Stimulated activated CD4-positive, alpha-beta T cell treated with anti-CD3 and anti-CD28 coated beads, Interleukin-2, amount 100 ng/mL, for 4 hours (primary cell): ENCODE results near the gene B3GLCT.

ENCODE experiments used
- DNase-seq: peaks from one replicate; pipeline ENCODE4 v3.0.0-alpha.2; 2020; ENCODE audit warnings: low read depth

B3GLCT gene

GRCh38 chr13:31223640-31224039 is 23.9 kb downstream of the B3GLCT start:
- DNase-seq = no peak

- DNase-seq = no peak
These were observed 24.4 kb downstream of the B3GLCT start for GRCh38 chr13:31224174-31224669.

GRCh38 chr13:31224963-31225559 is 25.3 kb downstream of the B3GLCT start:
- DNase-seq = no peak

- no peak for DNase-seq
These were observed 26.4 kb downstream of the B3GLCT start for GRCh38 chr13:31225998-31226675.

- no peak for DNase-seq
These were observed 27.3 kb downstream of the B3GLCT start for GRCh38 chr13:31227063-31227462.

GRCh38 chr13:31227870-31228269 is 28.1 kb downstream of the B3GLCT start:
- DNase-seq = no peak

- DNase-seq = no peak
These were observed 35.0 kb downstream of the B3GLCT start for GRCh38 chr13:31234729-31235128.

- DNase-seq = no peak
These were observed 36.5 kb downstream of the B3GLCT start for GRCh38 chr13:31236211-31236786.

- no peak for DNase-seq
These were observed 41.1 kb downstream of the B3GLCT start for GRCh38 chr13:31240921-31241320.

GRCh38 chr13:31242367-31242766 is 42.6 kb downstream of the B3GLCT start:
- DNase-seq = no peak

GRCh38 chr13:31242916-31243315 is 43.1 kb downstream of the B3GLCT start:
- no peak for DNase-seq

GRCh38 chr13:31245598-31246373 is 46.0 kb downstream of the B3GLCT start:
- DNase-seq = no peak

- no peak for DNase-seq
These were observed 47.1 kb downstream of the B3GLCT start for GRCh38 chr13:31246918-31247317.

- DNase-seq = no peak
These were observed 48.6 kb downstream of the B3GLCT start for GRCh38 chr13:31248361-31248760.

- DNase-seq = no peak
These were observed 49.3 kb downstream of the B3GLCT start for GRCh38 chr13:31248965-31249539.

GRCh38 chr13:31250435-31250834 is 50.7 kb downstream of the B3GLCT start:
- no peak for DNase-seq

- no peak for DNase-seq
These were observed 61.5 kb downstream of the B3GLCT start for GRCh38 chr13:31261241-31261640.

GRCh38 chr13:31263346-31263745 is 63.6 kb downstream of the B3GLCT start:
- DNase-seq = no peak

- DNase-seq = no peak
These were observed 64.4 kb downstream of the B3GLCT start for GRCh38 chr13:31264151-31264550.

GRCh38 chr13:31267126-31267784 is 67.5 kb downstream of the B3GLCT start:
- no peak for DNase-seq

- no peak for DNase-seq
These were observed 74.6 kb downstream of the B3GLCT start for GRCh38 chr13:31274390-31274789.

GRCh38 chr13:31276421-31276820 is 76.6 kb downstream of the B3GLCT start:
- no peak for DNase-seq
